Caco-2 (cell line): ENCODE data around the gene ZNF367. TPM values are rescaled to one million over a fixed set of nuclear protein-coding genes. Genes with fewer than 3 reads are reported as not detected.
"Not testable (repeated sequence)": the region's sequence is repeated elsewhere in the genome, so short reads cannot be mapped to it uniquely, and the experiment has no call there.

Experiments
- BruUV-seq: library from RNA; stranded (reverse); fragments of 400-500 nt; replicated peaks from 2 replicates; lab custom pipeline; 2021; lab: Mats Ljungman, UMichigan
- CTCF ChIA-PET: fragments of 300-600 bp; sonication (Branson Sonifier 250); formaldehyde crosslinking; loops from one replicate; lab custom pipeline; 2022; ENCODE audit warnings: antibody characterized with exemption; lab: Charles Lee
- POLR2A ChIA-PET: fragments of 300-600 bp; sonication (Branson Sonifier 250); formaldehyde crosslinking; loops from one replicate; lab custom pipeline; 2022; ENCODE audit warnings: antibody characterized with exemption; lab: Charles Lee
- DNase-seq, 2 experiments: peaks; one replicate each; pipeline versions ENCODE4 v3.0.0 to v3.0.0-alpha.2; 2020 to 2022
- H3K27me3 ChIP-seq: replicated peaks from 2 replicates; pipeline ENCODE4 v1.6.0; 2011; ENCODE audit warnings: low read length; ENCODE audit not compliant: control insufficient read depth, insufficient read depth
- H3K36me3 ChIP-seq: 2 replicates; pipeline ENCODE4 v1.5.1; 2011; ENCODE audit warnings: low read length; ENCODE audit not compliant: control insufficient read depth, insufficient read depth
- H3K4me1 ChIP-seq: fragments of 250-450 bp; sonication (Bioruptor Pico); 2 replicates; pipeline ENCODE4 v1.5.1; 2020; ENCODE audit warnings: mild to moderate bottlenecking
- H3K4me3 ChIP-seq: 2 replicates; pipeline ENCODE4 v1.5.1; 2011; ENCODE audit warnings: low read depth, mild to moderate bottlenecking, control low read depth, low read length
- H3K9me3 ChIP-seq: fragments of 250-450 bp; sonication (Bioruptor Pico); 2 replicates; pipeline ENCODE4 v1.5.1; 2020; ENCODE audit warnings: mild to moderate bottlenecking, moderate library complexity
- H3K27ac Mint-ChIP-seq: one replicate; pipeline ENCODE4 v1.8.0; 2022; ENCODE audit warnings: mixed read lengths; ENCODE audit not compliant: unreplicated experiment
- H3K27me3 Mint-ChIP-seq: one replicate; pipeline ENCODE4 v1.8.0; 2022; ENCODE audit warnings: mixed read lengths; ENCODE audit not compliant: insufficient read depth, unreplicated experiment
- H3K36me3 Mint-ChIP-seq: one replicate; pipeline ENCODE4 v1.8.0; 2022; ENCODE audit warnings: mild to moderate bottlenecking, mixed read lengths; ENCODE audit not compliant: insufficient read depth, unreplicated experiment
- H3K4me1 Mint-ChIP-seq: one replicate; pipeline ENCODE4 v1.8.0; 2022; ENCODE audit warnings: low read depth, mixed read lengths; ENCODE audit not compliant: unreplicated experiment
- H3K4me3 Mint-ChIP-seq: one replicate; pipeline ENCODE4 v1.8.0; 2022; ENCODE audit warnings: mild to moderate bottlenecking, moderate library complexity, mixed read lengths; ENCODE audit not compliant: unreplicated experiment
- H3K9me3 Mint-ChIP-seq: one replicate; pipeline ENCODE4 v1.8.0; 2022; ENCODE audit warnings: mixed read lengths; ENCODE audit not compliant: unreplicated experiment
- CTCF ChIP-seq, 2 experiments: fragments of 200-600 bp in 1 of 2; IDR thresholded peaks; 1 replicate in 1 of 2; 2 replicates in 1 of 2; pipeline versions ENCODE4 v1.5.1 to v1.8.0; 2011 to 2022; ENCODE audit warnings: antibody characterized with exemption in 1 of 2, control low read depth in 1 of 2, inconsistent platforms in 1 of 2, low read depth in 1 of 2, low read length in 1 of 2, mild to moderate bottlenecking in 1 of 2, moderate library complexity in 1 of 2; ENCODE audit not compliant: insufficient read depth in 1 of 2, severe bottlenecking in 1 of 2, unreplicated experiment in 1 of 2
- intact Hi-C: fragments of 100-400 bp; cut with micrococcal nuclease; formaldehyde crosslinking; loops from one replicate; pipeline ENCODE4 v1.10.0; 2022; ENCODE audit not compliant: unreplicated experiment
- total RNA-seq: library from RNA; stranded (reverse); gene quantifications from 2 replicates; pipeline ENCODE4 v1.2.3, GENCODE V29; 2022

ZNF367 gene
- total RNA-seq, 1 experiment from 2014 or later, result 10.0 TPM

GRCh38 chr9:96361668-96362067, 56.5 kb downstream of the ZNF367 start:
- H3K9me3 Mint-ChIP-seq, result no peaks in the 10 kb centered on the region
- no peak for TF ChIP-seq CTCF (IDR thresholded peaks at IDR 0.05; ENCODE audit: insufficient read depth in 1 of 2, low read depth in 1 of 2, low read length in 1 of 2, severe bottlenecking in 1 of 2, unreplicated experiment in 1 of 2)
- Histone ChIP-seq H3K4me1 (0 out of 2 replicates have a peak, but pooled peaks cover 5% of the 10 kb centered on the region), H3K36me3 (no peaks in the 10 kb centered on the region; the same call in 1 of the 2 replicates), H3K4me3 (no peak overlapping the region), H3K27me3 (no peaks in the 10 kb centered on the region), H3K9me3 (no peaks in the 10 kb centered on the region)
- H3K4me3 Mint-ChIP-seq, result no peak overlapping the region
- ChIA-PET POLR2A (no interaction called here), CTCF (no interaction called here)
- BruUV-seq, result no TSS peak
- intact Hi-C loops, result no loop called here
- no peaks in the 10 kb centered on the region for H3K27me3 Mint-ChIP-seq
- no peaks in the 10 kb centered on the region for H3K4me1 Mint-ChIP-seq
- no peak overlapping the region for H3K27ac Mint-ChIP-seq
- no peak for DNase-seq
- peaks cover 76% of the 10 kb centered on the region for H3K36me3 Mint-ChIP-seq

- peaks cover 1% of the 10 kb centered on the region; the same call in 1 of the 2 replicates for H3K36me3 ChIP-seq
- Mint-ChIP-seq H3K36me3 (peaks cover 82% of the 10 kb centered on the region), H3K4me1 (no peaks in the 10 kb centered on the region), H3K27me3 (no peaks in the 10 kb centered on the region), H3K27ac (no peak overlapping the region), H3K9me3 (no peaks in the 10 kb centered on the region), H3K4me3 (no peak overlapping the region)
- intact Hi-C loops, result no loop called here
- no peaks in the 10 kb centered on the region for H3K4me1 ChIP-seq
- no peaks in the 10 kb centered on the region for H3K9me3 ChIP-seq
- no peak for DNase-seq
- no TSS peak for BruUV-seq
- no peak for TF ChIP-seq CTCF (IDR thresholded peaks at IDR 0.05; ENCODE audit: insufficient read depth in 1 of 2, low read depth in 1 of 2, low read length in 1 of 2, severe bottlenecking in 1 of 2, unreplicated experiment in 1 of 2)
- no peaks in the 10 kb centered on the region for H3K27me3 ChIP-seq
- no peak overlapping the region for H3K4me3 ChIP-seq
- POLR2A ChIA-PET, result no interaction called here
- CTCF ChIA-PET, result no interaction called here
These were observed 57.2 kb downstream of the ZNF367 start for GRCh38 chr9:96360976-96361375.

GRCh38 chr9:96360523-96360922, 57.6 kb downstream of the ZNF367 start:
- H3K27me3 Mint-ChIP-seq, CTCF ChIA-PET, intact Hi-C loops, H3K9me3 Mint-ChIP-seq, H3K4me3 ChIP-seq, H3K9me3 ChIP-seq, H3K36me3 ChIP-seq, BruUV-seq, H3K4me3 Mint-ChIP-seq, H3K4me1 Mint-ChIP-seq, H3K4me1 ChIP-seq, H3K27me3 ChIP-seq, POLR2A ChIA-PET, H3K27ac Mint-ChIP-seq, DNase-seq: not testable (repeated sequence)
- H3K36me3 Mint-ChIP-seq, result peaks cover 86% of the 10 kb centered on the region

- Mint-ChIP-seq H3K4me3 (no peak overlapping the region), H3K27me3 (no peaks in the 10 kb centered on the region), H3K9me3 (no peaks in the 10 kb centered on the region), H3K27ac (no peak overlapping the region), H3K4me1 (no peaks in the 10 kb centered on the region), H3K36me3 (peaks cover 44% of the 10 kb centered on the region)
- intact Hi-C loops, result no loop called here
- no peak for TF ChIP-seq CTCF (IDR thresholded peaks at IDR 0.05; ENCODE audit: insufficient read depth in 1 of 2, low read depth in 1 of 2, low read length in 1 of 2, severe bottlenecking in 1 of 2, unreplicated experiment in 1 of 2)
- Histone ChIP-seq H3K4me1 (peaks cover 3% of the 10 kb centered on the region; the same call in 1 of the 2 replicates), H3K27me3 (no peaks in the 10 kb centered on the region), H3K36me3 (peaks cover 3% of the 10 kb centered on the region; the same call in 1 of the 2 replicates), H3K4me3 (no peak overlapping the region), H3K9me3 (no peaks in the 10 kb centered on the region)
- POLR2A ChIA-PET, result no interaction called here
- BruUV-seq, result no TSS peak
- CTCF ChIA-PET, result no interaction called here
- DNase-seq, result no peak
These were observed 67.3 kb downstream of the ZNF367 start for GRCh38 chr9:96350866-96351265.
